Adipocyte (in vitro differentiated cells): ENCODE results near the gene CYB5R3.
"Not testable (repeated sequence)": the region's sequence is repeated elsewhere in the genome, so short reads cannot be mapped to it uniquely, and the experiment has no call there.

Experiments
- DNase-seq: peaks from one replicate; pipeline ENCODE4 v3.0.0-alpha.2; 2015; ENCODE audit warnings: low read depth
- H3K27me3 ChIP-seq: replicated peaks from 2 replicates; pipeline ENCODE4 v1.7.0; 2013; ENCODE audit warnings: mild to moderate bottlenecking, low read length, moderate library complexity; ENCODE audit not compliant: control insufficient read depth, insufficient read depth
- H3K36me3 ChIP-seq: 2 replicates; pipeline ENCODE4 v1.7.0; 2013; ENCODE audit warnings: low read length, mild to moderate bottlenecking, moderate library complexity; ENCODE audit not compliant: control insufficient read depth, insufficient read depth, severe bottlenecking
- H3K4me1 ChIP-seq: 2 replicates; pipeline ENCODE4 v1.7.0; 2013; ENCODE audit warnings: mild to moderate bottlenecking, low read length, moderate library complexity; ENCODE audit not compliant: control insufficient read depth, insufficient read depth
- H3K4me3 ChIP-seq: 2 replicates; pipeline ENCODE4 v1.7.0; 2013; ENCODE audit warnings: mild to moderate bottlenecking, low read length, moderate library complexity
- H3K9ac ChIP-seq: 2 replicates; pipeline ENCODE4 v1.7.0; 2013; ENCODE audit warnings: mild to moderate bottlenecking, low read length, moderate library complexity
- H3K9me3 ChIP-seq: 2 replicates; pipeline ENCODE4 v1.7.0; 2013; ENCODE audit warnings: mild to moderate bottlenecking, low read length, moderate library complexity; ENCODE audit not compliant: control insufficient read depth

CYB5R3 gene

GRCh38 chr22:42607641-42608040, 41.6 kb downstream of the CYB5R3 start:
- DNase-seq, H3K9ac ChIP-seq, H3K27me3 ChIP-seq, H3K4me3 ChIP-seq, H3K9me3 ChIP-seq: not testable (repeated sequence)
- H3K4me1 ChIP-seq = peaks cover 44% of the 10 kb centered on the region
- peaks cover 14% of the 10 kb centered on the region for H3K36me3 ChIP-seq

- Histone ChIP-seq H3K9me3 (no peaks in the 10 kb centered on the region), H3K27me3 (no peaks in the 10 kb centered on the region), H3K9ac (no peak overlapping the region), H3K4me3 (no peak overlapping the region), H3K4me1 (peaks cover 21% of the 10 kb centered on the region), H3K36me3 (peaks cover 41% of the 10 kb centered on the region)
- no peak for DNase-seq
Observed at GRCh38 chr22:42604403-42604802, 44.8 kb downstream of the CYB5R3 start.

GRCh38 chr22:42603427-42603826, 45.8 kb downstream of the CYB5R3 start:
- no peaks in the 10 kb centered on the region for H3K27me3 ChIP-seq
- no peaks in the 10 kb centered on the region for H3K9me3 ChIP-seq
- H3K4me3 ChIP-seq = no peak overlapping the region
- peaks cover 51% of the 10 kb centered on the region for H3K36me3 ChIP-seq
- H3K4me1 ChIP-seq = peaks cover 11% of the 10 kb centered on the region
- no peak overlapping the region for H3K9ac ChIP-seq
- no peak for DNase-seq

GRCh38 chr22:42602470-42602869, 46.7 kb downstream of the CYB5R3 start:
- peaks cover 53% of the 10 kb centered on the region for H3K36me3 ChIP-seq
- H3K27me3 ChIP-seq = no peaks in the 10 kb centered on the region
- DNase-seq = no peak
- no peaks in the 10 kb centered on the region for H3K9me3 ChIP-seq
- no peak overlapping the region for H3K4me3 ChIP-seq
- no peak overlapping the region for H3K9ac ChIP-seq
- H3K4me1 ChIP-seq = peaks cover 9% of the 10 kb centered on the region

- Histone ChIP-seq H3K36me3 (peaks cover 58% of the 10 kb centered on the region), H3K4me1 (peaks cover 9% of the 10 kb centered on the region), H3K9ac (no peak overlapping the region), H3K27me3 (no peaks in the 10 kb centered on the region), H3K9me3 (no peaks in the 10 kb centered on the region), H3K4me3 (no peak overlapping the region)
- DNase-seq = no peak
Observed at GRCh38 chr22:42601879-42602465, 47.2 kb downstream of the CYB5R3 start.

- no peaks in the 10 kb centered on the region for H3K9me3 ChIP-seq
- no peaks in the 10 kb centered on the region for H3K27me3 ChIP-seq
- DNase-seq = no peak
- H3K4me3 ChIP-seq = no peak overlapping the region
- peaks cover 84% of the 10 kb centered on the region for H3K36me3 ChIP-seq
- peaks cover 17% of the 10 kb centered on the region for H3K4me1 ChIP-seq
- no peak overlapping the region for H3K9ac ChIP-seq
Observed at GRCh38 chr22:42596863-42597530, 52.2 kb downstream of the CYB5R3 start.

GRCh38 chr22:42596336-42596735, 52.9 kb downstream of the CYB5R3 start:
- Histone ChIP-seq H3K9ac (no peak overlapping the region), H3K4me3 (no peak overlapping the region), H3K4me1 (peaks cover 17% of the 10 kb centered on the region), H3K36me3 (peaks cover 87% of the 10 kb centered on the region), H3K9me3 (no peaks in the 10 kb centered on the region), H3K27me3 (no peaks in the 10 kb centered on the region)
- no peak for DNase-seq

- H3K27me3 ChIP-seq = no peaks in the 10 kb centered on the region
- peaks cover 17% of the 10 kb centered on the region for H3K4me1 ChIP-seq
- H3K9me3 ChIP-seq = no peaks in the 10 kb centered on the region
- H3K4me3 ChIP-seq = no peak overlapping the region
- DNase-seq = no peak
- no peak overlapping the region for H3K9ac ChIP-seq
- H3K36me3 ChIP-seq = peaks cover 87% of the 10 kb centered on the region
Observed at GRCh38 chr22:42595434-42595833, 53.8 kb downstream of the CYB5R3 start.

GRCh38 chr22:42591987-42592386, 57.2 kb downstream of the CYB5R3 start:
- Histone ChIP-seq H3K36me3 (peaks cover 84% of the 10 kb centered on the region), H3K27me3 (no peaks in the 10 kb centered on the region), H3K9me3 (no peaks in the 10 kb centered on the region), H3K4me3 (no peak overlapping the region), H3K9ac (no peak overlapping the region), H3K4me1 (peaks cover 18% of the 10 kb centered on the region)
- no peak for DNase-seq

- Histone ChIP-seq H3K36me3 (peaks cover 87% of the 10 kb centered on the region), H3K4me1 (peaks cover 12% of the 10 kb centered on the region), H3K9ac (no peak overlapping the region), H3K27me3 (no peaks in the 10 kb centered on the region), H3K4me3 (no peak overlapping the region), H3K9me3 (no peaks in the 10 kb centered on the region)
- no peak for DNase-seq
Observed at GRCh38 chr22:42587588-42588175, 61.5 kb downstream of the CYB5R3 start.

- H3K4me3 ChIP-seq = no peak overlapping the region
- peaks cover 17% of the 10 kb centered on the region for H3K4me1 ChIP-seq
- H3K9me3 ChIP-seq = no peaks in the 10 kb centered on the region
- peaks cover 77% of the 10 kb centered on the region for H3K36me3 ChIP-seq
- no peaks in the 10 kb centered on the region for H3K27me3 ChIP-seq
- no peak for DNase-seq
- H3K9ac ChIP-seq = peak overlapping the region; percentile 14
Observed at GRCh38 chr22:42586381-42586780, 62.8 kb downstream of the CYB5R3 start.
